ENCODE measurements around the gene ATP2B3. TPM values are rescaled to one million over a fixed set of nuclear protein-coding genes. Genes with fewer than 3 reads are reported as not detected.

ATP2B3 gene
- total RNA-seq, 1 donor from 2014 or later: 0.43 TPM

- Mint-ChIP-seq H3K27me3 (peaks cover 18% of the 10 kb centered on the region), H3K4me1 (ENCODE audit: unreplicated experiment) (no peaks in the 10 kb centered on the region), H3K9me3 (no peaks in the 10 kb centered on the region), H3K27ac (no peak overlapping the region), H3K4me3 (no peak overlapping the region), H3K36me3 (no peaks in the 10 kb centered on the region)
- DNase-seq (ENCODE audit: extremely low spot score, unreplicated experiment): no peak
- TF ChIP-seq CTCF (conservative IDR thresholded peaks at IDR 0.05): no peak
Observed at GRCh38 chrX:153621949-153622598, 104.6 kb downstream of the ATP2B3 start.

DNA sequence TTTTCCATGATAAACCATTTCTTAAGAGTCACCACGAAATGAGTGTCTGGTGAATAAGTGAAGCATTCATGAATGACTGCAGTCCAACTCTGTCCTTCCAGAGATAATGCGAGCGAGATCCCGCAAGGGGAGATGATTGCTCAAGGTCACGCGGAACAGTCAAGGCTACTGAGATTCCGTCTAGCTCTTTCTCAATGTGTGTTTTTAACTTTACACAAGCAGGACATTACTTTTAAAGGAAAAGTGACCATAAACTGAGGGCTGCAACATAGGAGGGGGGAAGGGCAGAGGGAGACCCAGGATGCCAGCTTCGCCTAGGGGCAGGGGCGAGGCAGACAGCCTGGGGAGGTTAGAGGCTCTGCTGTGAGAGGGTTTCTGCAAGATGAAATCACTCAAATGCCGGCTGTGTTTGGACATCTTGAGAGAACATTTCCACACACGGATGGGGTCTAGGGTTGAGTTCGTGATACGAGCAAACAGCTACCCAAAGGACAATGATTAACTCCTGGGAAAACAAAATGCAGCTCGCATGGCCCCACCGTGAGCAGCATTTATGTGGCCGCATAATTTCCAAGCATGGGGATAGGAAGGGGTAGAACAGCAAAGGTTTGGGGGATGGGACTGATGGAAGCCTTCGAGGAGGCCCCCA is 105.3 kb downstream of the ATP2B3 start:
- Mint-ChIP-seq H3K4me1 (ENCODE audit: unreplicated experiment) (no peaks in the 10 kb centered on the region), H3K9me3 (no peaks in the 10 kb centered on the region)

GRCh38 chrX:153623310-153624029 is 106.0 kb downstream of the ATP2B3 start:
- no peak for TF ChIP-seq CTCF (conservative IDR thresholded peaks at IDR 0.05)
- H3K4me3 Mint-ChIP-seq: no peak overlapping the region
- no peaks in the 10 kb centered on the region for H3K36me3 Mint-ChIP-seq
- H3K27me3 Mint-ChIP-seq: peaks cover 4% of the 10 kb centered on the region
- no peak overlapping the region for H3K27ac Mint-ChIP-seq
- H3K4me1 Mint-ChIP-seq (ENCODE audit: unreplicated experiment): no peaks in the 10 kb centered on the region
- no peak for DNase-seq (ENCODE audit: extremely low spot score, unreplicated experiment)
- H3K9me3 Mint-ChIP-seq: no peaks in the 10 kb centered on the region

More for the DNA sequence above, 105.3 kb downstream of the ATP2B3 start:
- H3K4me3 Mint-ChIP-seq: no peak overlapping the region
- no peaks in the 10 kb centered on the region for H3K36me3 Mint-ChIP-seq
- no peak for DNase-seq (ENCODE audit: extremely low spot score, unreplicated experiment)
- H3K27me3 Mint-ChIP-seq: peaks cover 11% of the 10 kb centered on the region
- TF ChIP-seq CTCF (conservative IDR thresholded peaks at IDR 0.05): no peak
- no peak overlapping the region for H3K27ac Mint-ChIP-seq

DNA sequence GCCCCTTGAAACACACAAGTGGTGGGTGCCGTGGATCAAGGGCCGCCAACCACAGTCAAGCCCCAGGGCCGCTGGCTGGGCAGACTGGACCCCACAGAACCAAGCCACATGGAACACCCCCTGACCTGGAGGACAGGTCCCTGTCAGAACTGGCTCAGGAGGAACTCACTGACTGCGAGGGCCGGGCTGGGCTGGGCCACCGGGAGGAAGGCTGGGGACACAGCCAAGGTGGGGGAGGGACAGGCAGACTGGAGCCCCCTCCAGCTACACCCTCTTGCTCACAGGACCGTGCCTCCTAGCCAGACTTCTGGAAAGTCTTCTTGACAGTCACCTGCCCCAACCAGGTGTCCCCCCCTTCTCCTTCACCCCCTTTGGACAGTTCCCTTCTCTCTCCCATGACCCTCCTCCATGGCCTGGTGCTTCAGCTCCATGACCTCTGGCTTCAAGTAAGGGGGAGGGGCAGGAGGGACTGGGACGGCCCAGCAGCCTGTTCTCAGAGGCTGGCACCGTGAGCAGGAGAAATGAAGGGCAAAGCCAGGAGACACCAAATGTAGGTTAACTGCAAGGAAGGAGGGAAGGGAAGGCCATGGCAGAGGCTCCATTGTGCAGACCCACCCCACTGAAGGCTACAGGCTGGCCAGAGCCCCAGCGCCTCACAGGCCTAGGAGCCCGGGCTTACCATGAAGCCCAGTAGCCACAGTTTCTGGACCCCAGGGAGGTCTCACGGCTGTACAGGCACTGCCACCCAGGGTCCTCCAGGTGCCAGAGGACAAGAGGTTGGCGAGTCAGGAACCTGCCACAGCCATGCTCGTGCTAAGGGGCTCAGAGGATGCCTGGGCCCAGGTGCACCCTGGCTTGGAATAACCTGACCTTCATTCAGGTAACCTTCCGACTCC is 107.0 kb downstream of the ATP2B3 start:
- TF ChIP-seq CTCF (conservative IDR thresholded peaks at IDR 0.05): no peak
- H3K27ac Mint-ChIP-seq: no peak overlapping the region
- DNase-seq (ENCODE audit: extremely low spot score, unreplicated experiment): no peak
- no peaks in the 10 kb centered on the region for H3K36me3 Mint-ChIP-seq
- H3K4me1 Mint-ChIP-seq (ENCODE audit: unreplicated experiment): no peaks in the 10 kb centered on the region
- no peaks in the 10 kb centered on the region for H3K27me3 Mint-ChIP-seq
- no peak overlapping the region for H3K4me3 Mint-ChIP-seq
- no peaks in the 10 kb centered on the region for H3K9me3 Mint-ChIP-seq

DNA sequence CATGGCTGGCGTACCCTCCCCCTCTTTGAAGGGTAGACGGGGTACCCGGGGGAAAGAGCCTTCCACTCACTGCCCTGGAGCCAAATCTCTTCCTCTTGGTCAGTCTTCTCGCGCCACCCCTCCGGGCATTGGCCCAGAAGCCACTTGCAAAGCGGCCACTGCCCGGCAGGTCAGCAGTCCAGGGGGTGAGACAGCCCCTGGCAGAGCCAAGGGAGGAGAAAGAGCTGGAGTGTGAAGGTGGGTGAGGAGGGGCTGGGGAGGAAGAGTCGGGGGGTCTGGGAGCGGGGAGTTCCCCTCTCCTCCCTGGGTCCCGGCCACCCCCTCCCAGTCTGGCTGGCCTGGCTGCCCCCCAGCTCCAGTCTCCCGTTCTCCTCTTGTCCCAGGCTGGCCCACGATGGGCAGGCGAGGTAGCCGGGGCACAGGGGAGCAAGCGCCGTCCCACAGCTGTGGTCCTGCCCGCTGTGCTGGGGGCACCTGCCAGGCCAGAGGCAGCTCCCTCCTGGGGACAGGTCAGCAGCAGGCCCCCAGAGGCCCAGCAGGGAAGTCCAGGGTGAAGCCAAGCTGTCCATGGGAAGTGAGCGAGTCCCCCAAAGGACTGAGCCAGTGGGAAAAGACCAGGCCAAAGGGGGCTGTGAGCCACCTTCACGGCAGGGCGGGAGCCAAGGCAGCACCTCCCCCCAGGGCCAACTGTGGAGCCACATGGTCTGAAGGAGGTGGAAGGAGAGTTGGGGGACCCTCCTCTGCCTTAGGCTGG is 108.0 kb downstream of the ATP2B3 start:
- TF ChIP-seq CTCF (conservative IDR thresholded peaks at IDR 0.05): no peak
- H3K9me3 Mint-ChIP-seq: no peaks in the 10 kb centered on the region
- DNase-seq (ENCODE audit: extremely low spot score, unreplicated experiment): no peak

More for the DNA sequence above, 108.0 kb downstream of the ATP2B3 start:
- Mint-ChIP-seq H3K27ac (no peak overlapping the region), H3K36me3 (no peaks in the 10 kb centered on the region), H3K4me1 (ENCODE audit: unreplicated experiment) (no peaks in the 10 kb centered on the region), H3K27me3 (no peaks in the 10 kb centered on the region), H3K4me3 (no peak overlapping the region)
